Measurements from ENCODE around the gene NR1D2.

Gene NR1D2

DNA sequence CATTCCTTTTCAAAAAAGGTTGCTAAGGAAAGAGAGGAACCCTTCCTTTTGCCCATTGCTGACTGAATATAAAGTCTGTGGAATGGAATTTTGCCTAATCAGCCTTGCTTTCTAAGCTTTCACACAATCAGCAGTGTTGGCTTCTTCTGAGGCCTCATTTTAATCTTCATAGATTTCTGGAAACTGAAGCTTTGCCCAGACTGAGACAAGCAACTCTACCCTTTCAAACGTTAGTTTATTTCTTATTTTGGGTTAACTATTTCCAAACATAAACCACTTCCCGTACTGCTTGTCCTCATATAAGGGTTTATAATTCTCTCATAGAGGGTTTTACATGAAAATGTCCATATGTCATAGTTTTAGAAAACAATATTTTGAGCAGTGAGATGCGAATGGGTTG lies 82.9 kb downstream of the NR1D2 start:
- Histone ChIP-seq H3K9me3 (ENCODE audit: low read depth, low read length) (no peaks in the 10 kb centered on the region), H3K9ac (ENCODE audit: insufficient read length) (no peak overlapping the region), H3K4me3 (no peak overlapping the region), H3K27ac (no peak overlapping the region), H3K36me3 (ENCODE audit: insufficient read depth, low read length) (no peaks in the 10 kb centered on the region)
- no peak for TF ChIP-seq EZH2 (IDR thresholded peaks at IDR 0.05)
- TF ChIP-seq POLR2AphosphoS5 (IDR thresholded peaks at IDR 0.05; ENCODE audit: borderline replicate concordance, low read depth, low read length) = no peak
- no peak for TF ChIP-seq FOXP2 (optimal IDR thresholded peaks at IDR 0.05; ENCODE audit: control extremely low read depth, extremely low read length, insufficient read depth)
- DNase-seq (ENCODE audit: low read depth, low spot score) = no peak

Measured in SK-N-MC (cell line).